GM18870 (cell line): ENCODE measurements around the gene LDB2.
"Not testable (repeated sequence)": the region's sequence is repeated elsewhere in the genome, so short reads cannot be mapped to it uniquely, and the experiment has no call there.

Experiments
- ATAC-seq: cut with Tn5 transposase; IDR thresholded peaks from one replicate; pipeline ENCODE4 v1.9.1; 2021; ENCODE audit warnings: moderate library complexity; ENCODE audit not compliant: unreplicated experiment

Gene LDB2

DNA sequence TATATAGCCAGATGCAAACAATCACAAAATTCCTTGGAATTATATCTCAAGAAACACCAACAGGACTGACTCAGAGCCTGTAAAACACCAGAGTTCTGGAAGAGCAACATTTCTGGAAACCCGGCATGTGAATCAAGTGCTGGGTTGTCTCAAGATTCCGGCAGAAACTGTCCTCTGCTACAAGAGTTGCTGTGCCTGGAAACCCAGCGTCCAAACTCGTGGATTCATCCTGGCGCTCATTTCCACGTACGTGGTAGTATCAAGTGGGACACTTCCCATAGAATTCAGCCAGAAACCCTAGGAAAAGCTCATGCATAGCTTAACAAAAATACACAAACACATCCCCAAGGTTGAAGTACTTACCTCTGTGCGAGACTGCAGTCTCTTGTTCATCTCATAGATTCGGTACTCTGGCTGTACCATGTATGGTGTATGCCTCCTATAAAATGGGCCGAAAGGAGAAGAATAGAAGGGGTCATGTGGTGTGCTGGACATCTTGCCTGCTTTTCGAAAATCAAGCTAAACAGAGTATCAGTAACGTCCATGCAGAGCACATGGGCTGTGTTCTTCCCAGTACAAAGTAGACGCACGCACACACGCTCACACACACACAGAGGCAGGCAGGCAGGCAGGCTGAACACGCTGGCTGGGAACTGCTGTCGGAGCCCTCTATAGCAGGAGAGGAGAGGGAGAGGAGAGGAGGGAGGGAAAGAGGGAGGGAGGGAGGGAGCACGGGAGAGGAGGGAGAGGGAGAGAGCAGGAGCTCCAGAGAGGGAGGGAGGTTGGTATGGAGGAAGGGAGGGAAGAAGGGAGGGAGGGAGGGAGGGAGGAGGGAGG lies at the start of gene LDB2:
Gene LDB2, minus strand, starts transcription at position 655 of the 837 bp plus-strand sequence.
- no peak for ATAC-seq

DNA sequence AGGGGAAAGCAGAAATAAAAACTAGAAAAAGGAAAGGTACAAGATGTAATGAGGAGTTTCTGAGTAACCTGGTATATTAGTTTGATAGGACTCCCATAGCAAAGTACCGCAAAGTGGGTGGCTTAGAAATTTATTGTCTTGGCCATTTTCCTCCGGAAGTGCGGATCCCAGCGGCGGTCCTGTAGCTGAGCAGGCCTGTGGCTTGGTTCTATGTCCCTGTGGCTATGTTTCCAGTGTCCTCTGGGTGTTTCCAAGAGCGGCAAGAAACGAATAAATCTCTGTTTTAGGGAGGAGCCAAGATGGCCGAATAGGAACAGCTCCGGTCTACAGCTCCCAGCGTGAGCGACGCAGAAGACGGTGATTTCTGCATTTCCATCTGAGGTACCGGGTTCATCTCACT lies 44.0 kb upstream of the LDB2 start:
- no peak for ATAC-seq

DNA sequence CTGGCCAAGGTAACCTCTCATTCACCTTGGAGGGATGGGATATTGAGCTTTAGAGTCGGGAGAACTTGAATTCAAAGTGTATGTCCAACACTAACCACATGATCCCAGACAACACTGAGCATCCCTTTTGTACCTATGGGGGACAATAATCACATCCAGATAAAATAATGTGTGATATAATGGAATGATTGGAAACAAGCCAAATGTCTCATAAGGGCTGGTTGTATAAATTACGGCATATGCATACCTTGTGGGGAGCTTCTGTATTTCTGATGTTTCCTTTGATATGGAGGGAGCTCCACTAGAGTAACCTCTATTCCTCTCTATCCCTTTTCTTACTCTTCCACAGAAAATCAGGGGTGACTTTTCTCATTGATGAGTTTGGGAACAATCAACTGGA lies 40.7 kb upstream of the LDB2 start:
- no peak for ATAC-seq

DNA sequence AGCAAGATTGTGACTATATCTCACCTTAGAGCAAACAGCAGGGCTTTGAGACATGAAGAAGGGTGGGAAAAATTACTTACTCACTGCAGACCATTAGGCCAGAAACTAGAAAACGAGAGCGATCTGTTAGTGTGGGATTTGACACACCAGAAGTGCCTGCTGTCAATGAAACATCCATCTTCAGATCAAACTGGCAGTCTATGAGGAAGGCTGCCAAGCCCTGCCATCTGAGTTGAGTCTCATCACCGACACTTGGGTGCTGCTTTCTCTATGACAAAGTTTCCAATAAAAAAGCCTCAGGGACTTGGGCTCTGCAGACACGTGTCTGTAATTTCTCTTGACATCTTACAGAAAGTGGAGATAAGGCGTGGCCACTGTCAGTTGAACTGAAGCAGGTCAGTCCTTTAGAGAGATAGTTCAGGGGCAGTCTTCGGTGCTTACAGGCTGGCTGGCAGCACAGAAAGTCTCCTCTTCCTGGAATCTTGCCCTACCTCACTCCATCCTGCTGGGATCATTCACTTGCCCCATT lies 40.1 kb upstream of the LDB2 start:
- ATAC-seq: no peak

DNA sequence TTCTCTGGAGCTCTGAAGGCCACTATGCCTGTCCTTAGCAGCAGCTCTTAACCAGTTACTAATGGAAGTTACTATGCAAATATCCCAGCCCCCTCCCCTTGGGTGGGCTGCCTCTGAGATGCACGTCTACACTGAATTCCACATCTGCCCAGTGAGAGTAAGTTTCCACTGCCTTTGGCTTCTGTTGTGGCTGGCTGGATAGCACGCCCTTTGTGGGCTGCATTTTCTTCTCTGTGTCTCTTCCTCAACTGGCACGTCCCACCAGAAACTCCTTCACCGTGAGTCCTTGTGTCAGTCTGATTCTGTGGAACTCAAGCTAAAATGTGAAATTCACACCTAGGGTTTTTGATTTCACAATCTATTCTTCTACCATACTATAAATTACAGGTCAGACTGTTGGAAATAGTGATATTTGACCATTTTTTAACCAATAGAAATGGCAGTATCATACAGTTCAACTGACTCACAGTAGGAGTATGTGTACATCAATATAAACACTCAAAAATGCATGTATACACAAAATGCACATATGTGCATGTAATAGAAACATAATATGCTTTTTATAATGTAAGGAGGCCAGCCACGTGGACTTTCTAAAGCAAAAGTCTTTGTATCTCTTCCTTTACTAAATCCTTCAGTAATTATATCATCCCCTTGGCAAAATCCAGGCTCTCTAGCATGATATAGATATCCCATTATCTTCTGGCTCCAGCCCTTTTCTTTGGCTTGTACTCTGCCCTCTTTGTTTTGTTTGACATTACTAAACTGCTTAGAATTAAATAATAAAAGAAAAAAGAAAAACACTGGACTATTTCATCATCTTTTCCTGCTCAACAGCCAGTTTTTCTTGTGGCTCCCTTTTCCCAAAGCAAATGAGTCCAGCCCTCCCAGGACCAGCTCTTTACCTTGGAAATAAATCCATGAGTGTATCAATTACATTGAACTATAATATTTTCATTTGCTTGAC lies 33.2 kb upstream of the LDB2 start:
- ATAC-seq: no peak

DNA sequence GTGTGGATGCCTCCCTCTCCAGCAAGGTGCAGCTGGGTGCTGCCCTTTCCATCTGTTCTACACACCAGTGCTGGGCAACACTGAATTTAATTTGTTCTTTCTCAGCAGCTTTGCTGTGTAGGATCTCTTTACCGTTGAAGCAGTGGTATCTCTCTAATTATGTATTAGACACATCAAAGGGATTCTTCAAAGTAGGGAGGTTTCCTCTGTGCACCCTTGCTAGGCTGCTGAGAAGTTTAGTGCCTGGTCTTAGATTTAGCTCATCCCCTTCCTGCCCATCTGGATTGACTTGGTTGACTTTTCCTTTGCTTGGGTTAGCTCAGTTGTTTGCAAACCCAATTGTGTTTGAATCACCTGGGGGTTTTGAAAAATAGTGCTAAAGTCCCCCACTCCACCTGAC lies 27.8 kb upstream of the LDB2 start:
- no peak for ATAC-seq

DNA sequence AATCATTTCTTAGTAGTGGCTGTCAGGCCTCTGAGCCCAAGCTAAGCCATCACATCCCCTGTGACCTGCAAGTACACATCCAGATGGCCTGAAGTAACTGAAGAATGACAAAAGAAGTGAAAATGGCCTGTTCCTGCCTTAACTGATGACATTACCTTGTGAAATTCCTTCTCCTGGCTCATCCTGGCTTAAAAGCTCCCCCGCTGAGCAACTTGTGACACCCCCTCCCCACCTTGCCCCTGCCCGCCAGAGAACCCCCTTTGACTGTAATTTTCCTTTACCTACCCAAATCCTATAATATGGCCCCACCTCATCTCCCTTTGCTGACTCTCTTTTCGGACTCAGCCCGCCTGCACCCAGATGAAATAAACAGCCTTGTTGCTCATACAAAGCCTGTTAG lies 20.3 kb upstream of the LDB2 start:
- ATAC-seq: not testable (repeated sequence)

DNA sequence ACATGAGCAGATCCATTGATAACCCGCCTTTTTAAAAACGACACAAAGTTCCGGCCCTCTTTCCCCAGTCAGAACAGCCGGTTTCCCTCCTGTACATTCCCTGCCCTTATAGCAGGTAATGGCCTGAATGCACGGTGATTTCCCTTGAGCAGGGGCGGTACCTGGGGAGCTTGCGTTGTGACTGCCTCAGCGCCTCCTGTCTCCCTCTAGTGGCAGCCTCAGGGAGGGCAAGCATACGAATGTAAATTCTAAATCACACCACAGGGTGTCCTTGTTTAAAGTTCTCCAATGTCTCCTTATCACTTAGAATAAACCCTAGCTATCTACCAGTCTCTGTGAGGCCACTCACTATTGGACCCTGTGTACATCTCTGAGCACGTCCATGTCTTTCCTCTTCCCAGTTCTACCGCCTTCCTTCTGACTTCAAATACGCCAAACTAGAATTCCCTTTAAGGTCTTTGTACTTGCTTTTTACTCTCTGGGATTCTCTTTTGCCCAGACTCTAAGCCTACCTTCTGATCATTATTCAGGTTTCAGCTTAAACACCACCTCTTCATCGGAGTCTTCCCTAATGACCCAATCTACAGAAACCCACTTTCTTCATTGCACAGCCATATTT lies 18.4 kb upstream of the LDB2 start:
- ATAC-seq: peak; percentile 99

DNA sequence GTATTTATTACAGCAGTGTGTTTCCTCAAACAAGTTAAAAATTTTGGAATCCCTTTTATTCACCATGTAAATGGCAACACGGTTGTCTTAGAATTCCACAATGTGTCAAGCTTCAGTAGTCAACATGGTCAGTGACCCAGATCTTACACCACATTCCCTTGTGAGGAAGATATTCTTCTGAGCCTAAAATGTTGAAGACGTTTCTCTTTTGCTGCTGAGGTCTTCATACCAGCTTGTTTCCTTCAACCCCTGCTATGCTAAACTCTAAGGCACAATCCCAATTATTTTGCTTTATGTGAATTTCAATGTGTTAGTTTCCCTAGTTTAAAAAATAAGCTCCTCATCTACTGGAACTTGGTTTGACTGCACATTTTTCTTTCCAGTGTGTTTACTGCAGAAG lies 17.6 kb upstream of the LDB2 start:
- no peak for ATAC-seq

DNA sequence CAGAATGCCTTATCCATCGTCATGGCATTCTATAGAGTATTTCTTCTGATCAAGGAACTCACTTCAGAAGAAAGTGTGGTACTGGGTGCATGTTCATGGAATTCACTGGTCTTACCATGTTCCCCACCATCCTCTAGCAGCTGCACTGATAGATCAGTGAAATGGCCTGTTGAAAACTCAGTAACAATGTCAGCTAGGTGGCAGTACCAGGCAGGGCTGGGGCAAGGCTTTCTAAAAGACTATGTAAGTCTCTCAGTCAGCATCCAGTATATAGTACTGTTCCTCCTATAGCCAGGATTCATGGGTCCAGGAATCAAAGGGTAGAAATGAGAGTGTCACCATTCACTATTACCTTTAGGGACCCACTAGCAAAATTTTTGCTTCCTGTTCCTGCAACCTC lies 15.8 kb upstream of the LDB2 start:
- ATAC-seq: no peak

DNA sequence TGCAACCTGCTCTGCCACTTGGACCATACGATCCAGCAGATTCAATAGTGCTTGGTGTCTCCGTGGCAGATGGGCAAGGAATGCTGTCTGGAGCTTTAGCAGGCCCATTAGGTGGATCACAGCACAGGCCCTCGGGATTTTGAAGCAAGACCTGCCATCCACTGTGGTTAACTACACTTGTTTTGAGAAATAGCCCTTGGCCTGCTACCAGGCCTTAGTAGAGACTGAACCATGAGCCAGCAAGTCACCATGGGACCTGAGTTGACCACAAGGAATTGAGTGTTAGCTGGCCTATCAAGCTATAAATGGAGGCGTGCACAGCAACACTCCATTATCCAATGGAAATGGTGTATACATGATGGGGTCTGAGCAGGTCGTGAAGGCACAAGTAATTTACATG lies 14.5 kb upstream of the LDB2 start:
- no peak for ATAC-seq

DNA sequence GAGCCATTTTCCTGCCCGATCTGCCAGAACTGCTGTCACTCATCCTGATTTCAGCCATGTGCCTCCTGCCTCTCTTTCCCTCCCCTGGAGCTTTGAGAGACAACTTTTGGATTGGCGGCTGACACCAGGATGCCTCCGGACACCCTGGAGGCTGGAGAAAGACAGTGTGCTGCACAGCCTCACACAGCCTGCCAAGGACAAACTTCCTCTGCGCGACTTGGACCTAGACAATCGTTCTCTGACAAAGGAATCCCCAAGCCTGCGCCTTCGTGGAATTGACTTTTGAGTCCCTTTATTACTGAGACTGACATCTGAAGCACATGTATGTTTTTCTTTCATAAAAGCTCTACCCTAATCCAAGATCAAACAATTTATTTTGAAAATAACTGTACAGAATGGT lies 10.8 kb upstream of the LDB2 start:
- no peak for ATAC-seq

DNA sequence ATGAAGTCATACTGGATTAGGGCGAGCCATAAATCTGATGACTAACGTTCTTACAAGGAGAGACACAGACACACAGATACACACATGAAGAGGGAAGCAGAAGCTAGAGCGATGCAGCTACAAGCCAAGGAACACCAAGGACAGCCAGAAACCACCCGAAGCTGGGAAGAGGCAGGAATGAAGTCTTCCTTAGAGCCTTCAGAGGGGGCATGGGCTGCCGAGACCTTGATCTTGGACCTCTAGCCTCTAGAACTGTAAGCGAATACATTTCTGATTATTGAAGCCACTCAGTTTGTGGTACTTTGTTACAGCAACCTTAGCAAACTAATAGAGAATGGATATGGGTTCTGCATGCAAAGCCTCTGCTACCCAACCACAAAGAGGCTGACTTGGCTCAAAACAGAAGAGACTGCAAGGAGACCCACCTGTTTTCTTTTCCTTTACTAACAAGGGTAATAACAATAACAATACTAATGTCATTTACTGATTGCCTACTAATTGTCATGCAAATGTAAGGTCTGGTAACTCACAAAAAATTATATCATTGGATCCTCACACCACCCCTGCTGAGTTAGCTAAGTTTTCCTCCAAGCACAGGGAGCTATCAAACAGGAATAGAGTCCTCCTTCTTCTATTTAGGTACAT lies 10.1 kb upstream of the LDB2 start:
- ATAC-seq: no peak

DNA sequence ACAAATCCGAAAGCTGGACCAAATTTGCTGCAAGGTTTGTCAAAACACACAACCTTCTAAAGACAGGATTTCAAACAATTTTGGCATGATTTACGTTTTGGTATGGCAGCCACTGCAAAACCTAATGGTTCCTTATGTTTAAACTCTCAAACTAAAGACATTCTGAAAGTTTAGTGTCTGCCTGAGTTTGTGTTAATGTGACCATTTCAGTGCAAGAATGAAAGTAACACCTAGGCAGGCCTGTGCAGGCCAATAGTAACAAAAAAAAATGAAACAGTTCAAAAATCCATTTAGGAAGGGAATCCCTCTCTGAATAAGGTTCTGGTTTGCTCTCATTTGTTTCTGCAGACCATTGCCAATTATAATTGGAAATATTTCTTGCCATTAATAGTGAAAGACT lies 1.9 kb upstream of the LDB2 start:
- no peak for ATAC-seq

DNA sequence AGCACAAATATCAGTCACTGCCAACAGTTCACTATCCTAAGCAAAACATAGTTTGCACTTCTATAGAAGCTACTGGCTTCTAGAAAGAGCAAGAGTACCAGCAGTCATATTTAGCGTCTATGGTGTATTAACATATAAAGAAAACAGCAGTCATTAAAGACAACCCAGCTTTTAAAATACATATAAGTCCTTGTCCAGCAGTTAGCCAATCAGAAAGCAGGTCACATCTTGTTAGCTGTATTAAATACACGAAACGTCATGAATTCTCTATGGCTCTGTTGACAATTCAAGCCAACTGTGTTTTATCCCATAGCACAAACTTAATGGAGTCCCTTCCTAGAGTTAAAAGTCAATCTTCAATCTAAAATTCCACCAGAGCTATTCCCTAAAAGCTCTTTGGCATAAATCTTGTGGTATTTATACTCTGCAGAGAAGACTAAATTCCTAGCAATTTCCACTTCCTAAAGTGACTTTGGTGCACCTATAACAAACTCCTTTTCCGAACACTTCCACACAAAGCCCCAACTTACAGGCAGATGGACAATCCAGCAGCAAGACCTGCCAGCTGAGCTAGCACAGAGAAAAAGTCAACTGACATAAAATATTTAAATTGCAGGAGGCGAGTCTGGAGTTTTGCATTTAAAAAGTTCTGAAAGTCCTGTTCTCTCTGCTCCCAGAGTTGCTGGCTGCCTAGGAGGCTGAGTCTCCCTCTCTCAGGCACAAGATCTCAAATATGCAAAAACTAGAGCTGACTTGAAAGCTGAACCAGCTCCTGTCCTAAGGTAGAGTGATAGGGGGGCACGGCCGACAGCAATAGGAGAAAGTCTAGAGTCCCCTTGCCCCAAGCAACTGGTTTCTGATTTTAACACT lies 1.3 kb downstream of the LDB2 start:
- ATAC-seq: no peak

DNA sequence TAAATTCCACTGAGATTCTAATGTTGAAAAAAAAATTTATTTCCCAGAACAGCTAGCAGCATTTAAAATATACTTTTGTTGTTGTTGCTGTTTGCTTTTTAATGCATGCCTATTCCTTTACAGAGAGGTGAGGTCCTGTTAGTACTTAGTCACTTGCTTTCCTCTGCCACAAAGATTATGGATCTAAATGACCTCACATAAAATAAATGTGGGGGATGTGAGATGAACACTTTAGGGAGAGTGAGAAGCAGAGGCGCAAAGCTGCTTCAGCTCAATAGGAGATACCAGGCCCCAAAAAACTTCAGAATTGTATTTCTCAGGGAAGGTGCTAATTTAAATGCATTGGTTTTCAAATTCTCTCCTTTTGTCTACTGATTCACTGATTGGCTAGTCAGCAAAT lies 4.0 kb downstream of the LDB2 start:
- ATAC-seq: no peak

DNA sequence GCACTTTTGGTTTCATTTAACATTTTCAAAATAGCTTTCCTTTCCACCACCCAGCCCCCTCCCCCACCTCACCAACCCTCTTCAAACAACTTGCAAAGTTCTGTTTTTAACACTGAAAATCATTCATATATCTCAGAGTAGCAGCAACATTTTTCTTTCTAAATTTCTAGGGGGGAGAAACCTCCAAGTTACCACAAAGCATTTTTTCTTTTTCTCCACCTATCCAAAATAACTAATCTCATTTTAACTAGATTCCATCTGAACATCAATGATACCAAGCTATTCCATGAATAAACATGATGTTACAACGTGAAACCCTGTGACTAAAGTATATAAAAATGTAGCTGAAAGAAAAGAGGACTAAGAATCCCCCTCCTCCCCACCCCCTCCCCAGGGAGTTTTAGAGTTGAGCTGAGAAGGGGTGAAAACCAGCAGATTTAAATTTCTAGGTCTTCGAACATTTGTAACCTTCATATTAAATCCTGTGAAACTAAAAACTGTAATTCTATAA lies 5.2 kb downstream of the LDB2 start:
- no peak for ATAC-seq

DNA sequence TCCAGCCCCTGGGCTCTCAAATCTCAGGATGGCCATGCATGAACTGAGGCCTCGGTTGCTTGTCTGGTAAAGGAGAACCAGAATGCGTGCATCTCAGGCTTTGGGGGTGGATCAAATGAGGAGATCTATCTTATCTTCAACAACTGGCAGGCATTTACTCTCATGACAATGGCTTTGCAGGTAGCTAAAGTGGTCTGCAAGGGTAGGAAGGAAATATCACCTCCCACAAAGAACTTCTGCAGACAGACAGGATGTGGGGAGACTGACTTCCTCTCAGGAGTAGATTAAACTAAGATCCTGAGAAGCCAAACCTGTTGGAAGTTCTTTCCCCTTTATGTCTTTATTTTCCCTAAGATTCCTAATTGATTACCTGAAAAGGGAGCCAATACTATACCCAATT lies 7.8 kb downstream of the LDB2 start:
- ATAC-seq: no peak

DNA sequence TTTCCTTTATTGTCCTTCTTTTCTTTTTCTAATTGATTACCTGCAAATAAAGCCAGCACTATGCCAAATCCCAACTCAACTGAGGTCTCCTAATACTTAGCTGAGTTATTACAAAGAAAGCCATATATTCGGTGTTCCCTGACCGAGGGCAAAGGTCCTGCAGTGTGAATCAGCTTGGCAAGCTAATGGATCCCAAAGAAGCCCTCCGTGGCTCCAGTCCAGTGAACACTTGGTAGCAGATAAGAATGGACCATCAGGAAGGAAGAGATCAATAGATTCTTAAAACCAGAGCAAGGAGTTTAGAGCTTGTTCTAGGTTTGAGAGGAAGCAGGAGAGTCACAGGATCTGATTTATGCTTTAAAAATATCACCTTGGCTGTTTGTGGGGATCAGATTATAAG lies 8.5 kb downstream of the LDB2 start:
- no peak for ATAC-seq

DNA sequence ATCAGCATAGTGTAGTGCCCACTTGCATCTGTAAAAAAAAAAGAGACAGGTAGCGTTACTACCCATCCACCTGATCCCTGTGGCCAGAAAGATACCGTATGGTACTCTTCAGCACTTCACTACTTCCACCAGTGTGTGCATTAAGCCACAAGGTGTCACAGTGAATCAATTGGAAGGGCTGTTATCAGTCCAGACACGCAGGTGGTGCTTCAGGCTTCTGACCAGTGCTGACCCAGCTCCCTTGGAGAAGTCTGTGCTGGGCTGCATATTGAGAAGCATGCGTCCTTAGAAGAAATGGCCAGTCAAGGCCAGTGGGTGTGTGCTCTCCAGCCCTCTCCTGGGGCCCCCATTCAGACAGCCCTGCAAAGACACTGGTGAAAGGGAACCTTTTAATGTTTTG lies 10.6 kb downstream of the LDB2 start:
- ATAC-seq: no peak
